ENCODE results near the gene EDC4. TPM values are rescaled to one million over a fixed set of nuclear protein-coding genes. Genes with fewer than 3 reads are reported as not detected.
A peak's percentile ranks its signal among the peaks of the same experiment; 100 is the strongest.

Gene EDC4
- total and polyA plus RNA-seq, 2 experiments from 2014 or later = 39.6 to 98.5 TPM

GRCh38 chr16:67926181-67926750, 53.4 kb downstream of the EDC4 start:
- ATAC-seq (peak; percentile 64), DNase-seq (ENCODE audit: low spot score) (peak; percentile 74)
- TF ChIP-seq EZH2 (IDR thresholded peaks at IDR 0.05; ENCODE audit: low read depth, unreplicated experiment) (no peak), STAT1 (IDR thresholded peaks at IDR 0.05; ENCODE audit: unreplicated experiment) (no peak), CTCF (conservative IDR thresholded peaks at IDR 0.05; ENCODE audit: low read depth in 2 of 2) (peak in 1 of 2 experiments; percentile 22; a peak in 1 of 4 replicates), REST (IDR thresholded peaks at IDR 0.05; ENCODE audit: unreplicated experiment) (no peak)
- Mint-ChIP-seq H3K9me3 (no peaks in the 10 kb centered on the region), H3K27ac (peak overlapping the region; percentile 85), H3K27me3 (ENCODE audit: insufficient read depth, low read depth, poor library complexity) (peaks cover 10% of the 10 kb centered on the region), H3K36me3 (ENCODE audit: low read depth) (no peaks in the 10 kb centered on the region), H3K4me3 (no peak overlapping the region; the same call in 2 of the 3 replicates), H3K4me1 (peaks cover 19% of the 10 kb centered on the region)
- Histone ChIP-seq H2AFZ (no peak overlapping the region), H4K20me1 (replicated peaks; ENCODE audit: insufficient read depth) (no peaks in the 10 kb centered on the region; the same call in 1 of the 2 replicates), H3K36me3 (ENCODE audit: insufficient read depth) (no peaks in the 10 kb centered on the region), H3F3A (replicated peaks; ENCODE audit: low read depth) (0 out of 2 replicates have a peak, but pooled peaks cover 6% of the 10 kb centered on the region), H3K4me3 (no peak overlapping the region), H3K27me3 (ENCODE audit: insufficient read depth) (no peaks in the 10 kb centered on the region), H3K27ac (ENCODE audit: low read depth) (peak overlapping the region; percentile 55; the same call in 1 of the 2 replicates), H3K4me2 (no peak overlapping the region), H3K4me1 (ENCODE audit: insufficient read depth) (peaks cover 6% of the 10 kb centered on the region; the same call in 1 of the 2 replicates), H3K9me2 (ENCODE audit: insufficient read depth) (no peaks in the 10 kb centered on the region), H3K79me2 (replicated peaks; ENCODE audit: insufficient read depth) (no peaks in the 10 kb centered on the region)

DNA sequence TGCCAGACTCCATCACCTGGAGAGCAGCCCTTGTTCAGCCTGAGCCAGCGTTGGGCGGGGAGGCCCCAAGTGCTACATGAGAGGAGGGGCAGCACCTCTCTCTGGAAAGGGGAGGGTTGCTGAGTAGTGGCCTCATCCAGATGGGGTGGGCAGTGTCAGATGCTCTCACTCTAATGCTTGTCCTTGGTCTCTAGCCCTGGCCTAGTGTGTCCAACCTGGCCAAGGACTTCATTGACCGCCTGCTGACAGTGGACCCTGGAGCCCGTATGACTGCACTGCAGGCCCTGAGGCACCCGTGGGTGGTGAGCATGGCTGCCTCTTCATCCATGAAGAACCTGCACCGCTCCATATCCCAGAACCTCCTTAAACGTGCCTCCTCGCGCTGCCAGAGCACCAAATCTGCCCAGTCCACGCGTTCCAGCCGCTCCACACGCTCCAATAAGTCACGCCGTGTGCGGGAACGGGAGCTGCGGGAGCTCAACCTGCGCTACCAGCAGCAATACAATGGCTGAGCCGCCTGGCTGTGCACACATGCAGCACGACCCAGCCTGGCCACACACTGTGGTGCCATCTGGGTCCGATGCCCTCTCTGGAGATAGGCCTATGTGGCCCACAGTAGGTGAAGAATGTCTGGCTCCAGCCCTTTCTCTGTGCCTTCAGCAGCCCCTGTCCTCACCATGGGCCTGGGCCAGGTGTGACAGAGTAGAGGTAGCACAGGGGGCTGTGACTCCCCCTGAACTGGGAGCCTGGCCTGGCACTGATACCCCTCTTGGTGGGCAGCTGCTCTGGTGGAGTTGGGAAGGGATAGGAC, 54.5 kb downstream of the EDC4 start:
- H3K27ac ChIP-seq (ENCODE audit: low read depth) = no peak overlapping the region
- H3K4me1 ChIP-seq (ENCODE audit: insufficient read depth) = peaks cover 6% of the 10 kb centered on the region; the same call in 1 of the 2 replicates
- Mint-ChIP-seq H3K4me1 (peaks cover 13% of the 10 kb centered on the region), H3K27me3 (ENCODE audit: insufficient read depth, low read depth, poor library complexity) (peaks cover 14% of the 10 kb centered on the region), H3K4me3 (no peak overlapping the region), H3K9me3 (no peaks in the 10 kb centered on the region), H3K27ac (no peak overlapping the region), H3K36me3 (ENCODE audit: low read depth) (peaks cover 5% of the 10 kb centered on the region; the same call in 1 of the 3 replicates)
- H2AFZ ChIP-seq = no peak overlapping the region
- no peak overlapping the region for H3K4me2 ChIP-seq
- DNase-seq (ENCODE audit: low spot score) (no peak), ATAC-seq (no peak)
- no peaks in the 10 kb centered on the region for H3K9me2 ChIP-seq (ENCODE audit: insufficient read depth)
- H3K79me2 ChIP-seq (replicated peaks; ENCODE audit: insufficient read depth) = no peaks in the 10 kb centered on the region
- H3K36me3 ChIP-seq (ENCODE audit: insufficient read depth) = no peaks in the 10 kb centered on the region
- no peak overlapping the region for H3K4me3 ChIP-seq
- no peaks in the 10 kb centered on the region for H3K27me3 ChIP-seq (ENCODE audit: insufficient read depth)
- H3F3A ChIP-seq (replicated peaks; ENCODE audit: low read depth) = 0 out of 2 replicates have a peak, but pooled peaks cover 6% of the 10 kb centered on the region
- no peaks in the 10 kb centered on the region; the same call in none of the 2 replicates for H4K20me1 ChIP-seq (replicated peaks; ENCODE audit: insufficient read depth)
- TF ChIP-seq, protein P1, sequence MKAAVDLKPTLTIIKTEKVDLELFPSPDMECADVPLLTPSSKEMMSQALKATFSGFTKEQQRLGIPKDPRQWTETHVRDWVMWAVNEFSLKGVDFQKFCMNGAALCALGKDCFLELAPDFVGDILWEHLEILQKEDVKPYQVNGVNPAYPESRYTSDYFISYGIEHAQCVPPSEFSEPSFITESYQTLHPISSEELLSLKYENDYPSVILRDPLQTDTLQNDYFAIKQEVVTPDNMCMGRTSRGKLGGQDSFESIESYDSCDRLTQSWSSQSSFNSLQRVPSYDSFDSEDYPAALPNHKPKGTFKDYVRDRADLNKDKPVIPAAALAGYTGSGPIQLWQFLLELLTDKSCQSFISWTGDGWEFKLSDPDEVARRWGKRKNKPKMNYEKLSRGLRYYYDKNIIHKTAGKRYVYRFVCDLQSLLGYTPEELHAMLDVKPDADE (IDR thresholded peaks at IDR 0.05) = no peak
- TF ChIP-seq EZH2phosphoT487 (IDR thresholded peaks at IDR 0.05; ENCODE audit: unreplicated experiment) (no peak), CREB1 (CRISPR knock-in tag; IDR thresholded peaks at IDR 0.05; ENCODE audit: low read depth) (no peak), STAT1 (IDR thresholded peaks at IDR 0.05; ENCODE audit: unreplicated experiment) (no peak), POLR2AphosphoS5 (IDR thresholded peaks at IDR 0.05; ENCODE audit: low read depth) (no peak), REST (IDR thresholded peaks at IDR 0.05; ENCODE audit: unreplicated experiment) (no peak), NANOG (IDR thresholded peaks at IDR 0.05; ENCODE audit: borderline replicate concordance) (no peak)

Data from GM23338 (cell line).